Activated naive CD8-positive, alpha-beta T cell (primary cell): ENCODE results near the gene COPZ1.

Source experiments
- H3K27ac Mint-ChIP-seq: one replicate; pipeline ENCODE4 v1.8.0; 2021; ENCODE audit warnings: mixed read lengths
- H3K27me3 Mint-ChIP-seq: one replicate; pipeline ENCODE4 v1.8.0; 2021; ENCODE audit warnings: mixed read lengths
- H3K36me3 Mint-ChIP-seq: one replicate; pipeline ENCODE4 v1.8.0; 2021; ENCODE audit warnings: mixed read lengths
- H3K4me1 Mint-ChIP-seq: one replicate; pipeline ENCODE4 v1.8.0; 2021; ENCODE audit warnings: low read depth, mixed read lengths
- H3K4me3 Mint-ChIP-seq: one replicate; pipeline ENCODE4 v1.8.0; 2021; ENCODE audit warnings: mild to moderate bottlenecking, mixed read lengths
- H3K9me3 Mint-ChIP-seq: one replicate; pipeline ENCODE4 v1.8.0; 2021; ENCODE audit warnings: low read depth, mixed read lengths

COPZ1 gene

DNA sequence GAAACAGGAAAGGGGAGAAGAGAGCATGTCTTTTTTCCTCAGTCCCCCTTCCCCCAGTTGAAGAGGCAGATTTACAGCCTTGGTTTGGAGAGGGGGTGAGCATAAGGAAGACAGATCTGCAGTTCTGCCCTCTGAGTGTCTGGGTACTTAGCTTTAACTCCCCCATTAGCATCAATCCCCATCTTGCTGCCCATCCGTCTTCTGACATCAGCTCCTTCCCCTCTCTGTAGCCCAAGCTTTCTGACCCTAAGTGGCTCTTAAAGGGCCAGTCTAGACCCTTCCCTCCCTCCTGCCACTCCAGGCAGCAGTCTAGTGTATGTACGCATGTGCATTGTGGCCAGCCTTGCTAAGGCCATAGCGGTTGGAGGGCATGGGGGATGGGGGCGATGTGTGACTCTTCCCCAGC is 32.0 kb downstream of the COPZ1 start:
- Mint-ChIP-seq H3K4me1 (peaks cover 17% of the 10 kb centered on the region), H3K36me3 (no peaks in the 10 kb centered on the region), H3K27ac (no peak overlapping the region), H3K9me3 (no peaks in the 10 kb centered on the region), H3K4me3 (no peak overlapping the region), H3K27me3 (no peaks in the 10 kb centered on the region)

GRCh38 chr12:54357506-54358190 is 32.7 kb downstream of the COPZ1 start:
- no peak overlapping the region for H3K4me3 Mint-ChIP-seq
- no peaks in the 10 kb centered on the region for H3K9me3 Mint-ChIP-seq
- H3K27ac Mint-ChIP-seq, result no peak overlapping the region

DNA sequence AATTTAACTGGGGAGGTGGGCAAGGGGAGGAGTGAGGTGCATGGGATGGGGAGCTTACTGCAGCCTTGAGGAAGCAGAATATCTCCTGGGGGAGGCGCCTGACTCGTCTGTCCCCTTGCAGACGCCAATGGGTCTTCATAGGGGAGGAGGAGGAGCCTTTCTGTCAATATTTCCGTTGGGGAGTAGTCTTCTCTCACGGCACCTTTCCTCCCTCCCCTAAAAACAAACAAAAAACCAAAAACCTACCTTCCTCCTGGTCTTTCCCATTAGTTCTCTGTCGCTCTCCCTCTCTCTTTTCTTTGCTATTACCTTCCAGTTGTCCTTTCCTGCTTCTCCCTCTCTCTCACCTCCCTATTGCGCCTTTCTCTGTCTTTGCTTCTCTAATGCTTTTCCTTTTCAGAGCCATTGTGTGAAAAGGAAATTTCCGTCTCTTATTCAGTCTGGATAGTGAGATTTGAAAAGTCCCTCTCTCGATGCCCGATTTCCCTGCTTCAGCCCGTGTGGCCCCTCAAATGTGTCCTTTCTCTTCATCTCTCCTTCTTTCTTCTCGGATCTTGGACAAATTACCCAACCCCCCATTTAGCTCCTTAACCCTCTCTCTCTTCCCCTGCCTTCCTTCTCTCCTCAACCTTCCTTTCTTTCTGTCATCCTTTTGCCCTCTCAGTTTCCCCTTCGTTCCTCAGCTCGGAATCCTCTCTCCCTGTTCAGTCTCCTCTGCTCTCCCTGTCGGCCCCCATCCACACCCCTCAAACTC is 33.4 kb downstream of the COPZ1 start:
- Mint-ChIP-seq H3K36me3 (no peaks in the 10 kb centered on the region), H3K27ac (no peak overlapping the region), H3K4me1 (peaks cover 10% of the 10 kb centered on the region), H3K9me3 (no peaks in the 10 kb centered on the region), H3K4me3 (no peak overlapping the region), H3K27me3 (no peaks in the 10 kb centered on the region)

More at GRCh38 chr12:54357506-54358190, 32.7 kb downstream of the COPZ1 start:
- H3K27me3 Mint-ChIP-seq, result no peaks in the 10 kb centered on the region
- peaks cover 10% of the 10 kb centered on the region for H3K4me1 Mint-ChIP-seq
- no peaks in the 10 kb centered on the region for H3K36me3 Mint-ChIP-seq

- peaks cover 18% of the 10 kb centered on the region for H3K4me1 Mint-ChIP-seq
- no peak overlapping the region for H3K4me3 Mint-ChIP-seq
- no peak overlapping the region for H3K27ac Mint-ChIP-seq
- H3K36me3 Mint-ChIP-seq, result no peaks in the 10 kb centered on the region
- H3K27me3 Mint-ChIP-seq, result no peaks in the 10 kb centered on the region
- H3K9me3 Mint-ChIP-seq, result no peaks in the 10 kb centered on the region
Observed at GRCh38 chr12:54358945-54359761, 34.2 kb downstream of the COPZ1 start.

DNA sequence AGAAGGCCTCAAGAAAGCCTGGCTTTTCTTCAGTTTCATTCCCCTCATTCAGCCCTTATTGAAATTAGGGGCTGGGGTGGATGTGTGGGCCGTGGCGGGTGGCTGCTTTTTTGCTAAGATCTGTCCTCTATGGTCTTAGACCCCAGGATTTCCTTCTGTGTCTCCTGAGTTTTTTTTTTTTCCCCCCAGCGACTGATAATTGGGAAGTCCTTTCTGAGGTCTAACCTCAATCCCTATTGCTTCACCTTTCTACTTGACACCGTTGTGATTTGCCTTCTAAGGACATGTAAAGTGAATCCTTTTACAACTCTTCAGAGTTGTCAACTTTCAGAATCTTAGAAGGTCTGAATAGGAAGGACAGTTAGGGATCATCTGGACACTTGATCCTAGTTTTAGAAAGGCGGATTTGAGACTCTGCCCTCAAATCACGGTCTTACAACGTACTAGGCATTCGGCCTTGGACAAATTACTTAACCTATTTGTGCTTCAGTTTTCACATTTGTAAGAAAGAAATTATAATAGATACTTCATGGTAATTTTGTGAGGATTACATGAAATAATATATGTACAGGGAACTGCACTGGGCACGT is 34.9 kb downstream of the COPZ1 start:
- Mint-ChIP-seq H3K4me1 (peaks cover 25% of the 10 kb centered on the region), H3K36me3 (no peaks in the 10 kb centered on the region), H3K27ac (no peak overlapping the region), H3K4me3 (peak overlapping the region; percentile 30), H3K9me3 (no peaks in the 10 kb centered on the region), H3K27me3 (no peaks in the 10 kb centered on the region)

- Mint-ChIP-seq H3K4me1 (peaks cover 26% of the 10 kb centered on the region), H3K4me3 (peak overlapping the region; percentile 30), H3K27me3 (no peaks in the 10 kb centered on the region), H3K9me3 (no peaks in the 10 kb centered on the region), H3K36me3 (no peaks in the 10 kb centered on the region), H3K27ac (peak overlapping the region; percentile 87)
Observed at GRCh38 chr12:54360717-54361456, 36.0 kb downstream of the COPZ1 start.

- Mint-ChIP-seq H3K36me3 (no peaks in the 10 kb centered on the region), H3K4me1 (peaks cover 27% of the 10 kb centered on the region), H3K4me3 (no peak overlapping the region), H3K9me3 (no peaks in the 10 kb centered on the region), H3K27me3 (no peaks in the 10 kb centered on the region), H3K27ac (peak overlapping the region; percentile 64)
Observed at GRCh38 chr12:54363047-54363446, 38.1 kb downstream of the COPZ1 start.

DNA sequence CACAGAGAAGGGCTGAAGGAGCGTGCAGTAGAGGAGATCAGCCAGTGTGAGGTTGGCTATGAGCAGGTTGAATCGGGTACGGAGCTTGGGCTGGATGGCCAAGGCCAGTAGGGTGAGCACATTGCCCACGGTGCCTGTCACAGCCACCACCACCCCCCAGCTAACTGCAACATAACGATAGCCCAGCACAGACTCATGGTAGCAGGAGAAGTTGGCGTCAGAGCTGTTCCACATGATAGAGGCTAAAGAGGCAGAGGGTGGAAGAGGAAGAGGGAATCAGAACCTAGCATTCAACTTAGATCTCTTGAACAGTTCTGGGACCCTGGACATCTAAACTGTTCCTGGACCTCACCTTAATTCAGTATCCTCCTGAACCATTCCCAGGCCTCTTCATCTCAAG is 38.7 kb downstream of the COPZ1 start:
- H3K4me3 Mint-ChIP-seq, result no peak overlapping the region
- H3K36me3 Mint-ChIP-seq, result no peaks in the 10 kb centered on the region
- no peaks in the 10 kb centered on the region for H3K27me3 Mint-ChIP-seq
- peaks cover 30% of the 10 kb centered on the region for H3K4me1 Mint-ChIP-seq
- no peak overlapping the region for H3K27ac Mint-ChIP-seq
- H3K9me3 Mint-ChIP-seq, result no peaks in the 10 kb centered on the region

DNA sequence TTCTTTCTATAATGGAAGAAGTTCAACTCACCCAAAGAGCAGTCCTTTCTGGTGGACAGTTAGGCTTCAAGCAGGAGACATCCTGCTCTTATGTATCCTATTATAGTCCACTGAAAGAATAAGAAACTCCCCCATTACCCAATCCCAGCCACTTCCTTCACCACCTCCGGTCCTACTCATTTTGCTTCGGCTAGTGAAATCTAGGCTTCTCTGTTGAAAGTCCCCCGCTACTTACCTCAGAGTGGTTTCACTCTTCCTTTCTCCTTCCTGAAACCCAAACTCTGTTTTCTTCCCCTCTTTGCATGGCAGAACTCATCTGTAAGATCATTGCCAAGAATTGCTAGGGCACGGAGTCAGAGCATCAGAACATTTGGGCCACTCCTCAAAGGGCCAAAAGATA is 39.5 kb downstream of the COPZ1 start, which contains the start of gene GPR84:
TSS of gene GPR84 (minus strand) at position 74 of the 400 bp plus-strand sequence. CDS start 635 bp downstream, outside the sequence.
- no peaks in the 10 kb centered on the region for H3K9me3 Mint-ChIP-seq
- no peaks in the 10 kb centered on the region for H3K36me3 Mint-ChIP-seq
- H3K4me1 Mint-ChIP-seq, result peaks cover 35% of the 10 kb centered on the region
- peak within 1 kb of the TSS; percentile 31 for H3K4me3 Mint-ChIP-seq
- peak within 1 kb of the TSS; percentile 64 for H3K27ac Mint-ChIP-seq
- H3K27me3 Mint-ChIP-seq, result no peaks in the 10 kb centered on the region

DNA sequence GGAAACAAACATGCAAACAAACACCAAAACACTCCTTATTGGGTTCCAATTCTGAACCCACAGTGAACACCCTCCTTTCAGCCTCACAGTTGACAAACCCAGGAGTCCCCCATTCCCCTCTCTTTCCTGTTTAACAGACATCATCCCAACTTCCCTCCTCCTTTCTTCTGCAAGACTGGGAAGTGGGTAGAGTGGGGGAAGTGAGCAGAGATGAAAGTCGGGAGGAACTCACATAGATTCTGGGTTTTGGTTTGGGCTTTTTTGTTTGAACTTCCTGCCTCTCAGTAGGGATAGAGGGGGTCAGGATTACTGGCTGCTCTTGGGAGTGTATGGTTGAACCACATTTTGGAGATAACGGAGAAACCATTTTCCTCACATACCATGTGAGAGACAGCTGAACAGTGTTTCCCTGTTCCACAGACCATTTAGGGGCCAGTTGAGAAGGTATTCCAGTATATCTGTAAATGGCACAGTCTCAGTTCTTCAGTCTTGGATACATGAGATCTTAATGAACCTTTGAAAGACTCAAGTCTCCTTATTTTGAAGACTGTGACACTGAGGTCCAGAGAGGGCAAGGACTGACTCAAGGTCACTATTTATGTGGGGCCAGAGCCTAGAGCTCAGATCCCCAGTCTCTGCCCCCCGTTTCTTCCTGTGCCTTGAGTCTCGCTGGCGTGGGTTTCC is 43.2 kb downstream of the COPZ1 start:
- no peaks in the 10 kb centered on the region for H3K36me3 Mint-ChIP-seq
- peak overlapping the region; percentile 36 for H3K4me3 Mint-ChIP-seq
- no peak overlapping the region for H3K27ac Mint-ChIP-seq
- no peaks in the 10 kb centered on the region for H3K27me3 Mint-ChIP-seq
- H3K9me3 Mint-ChIP-seq, result no peaks in the 10 kb centered on the region
- H3K4me1 Mint-ChIP-seq, result peaks cover 36% of the 10 kb centered on the region

DNA sequence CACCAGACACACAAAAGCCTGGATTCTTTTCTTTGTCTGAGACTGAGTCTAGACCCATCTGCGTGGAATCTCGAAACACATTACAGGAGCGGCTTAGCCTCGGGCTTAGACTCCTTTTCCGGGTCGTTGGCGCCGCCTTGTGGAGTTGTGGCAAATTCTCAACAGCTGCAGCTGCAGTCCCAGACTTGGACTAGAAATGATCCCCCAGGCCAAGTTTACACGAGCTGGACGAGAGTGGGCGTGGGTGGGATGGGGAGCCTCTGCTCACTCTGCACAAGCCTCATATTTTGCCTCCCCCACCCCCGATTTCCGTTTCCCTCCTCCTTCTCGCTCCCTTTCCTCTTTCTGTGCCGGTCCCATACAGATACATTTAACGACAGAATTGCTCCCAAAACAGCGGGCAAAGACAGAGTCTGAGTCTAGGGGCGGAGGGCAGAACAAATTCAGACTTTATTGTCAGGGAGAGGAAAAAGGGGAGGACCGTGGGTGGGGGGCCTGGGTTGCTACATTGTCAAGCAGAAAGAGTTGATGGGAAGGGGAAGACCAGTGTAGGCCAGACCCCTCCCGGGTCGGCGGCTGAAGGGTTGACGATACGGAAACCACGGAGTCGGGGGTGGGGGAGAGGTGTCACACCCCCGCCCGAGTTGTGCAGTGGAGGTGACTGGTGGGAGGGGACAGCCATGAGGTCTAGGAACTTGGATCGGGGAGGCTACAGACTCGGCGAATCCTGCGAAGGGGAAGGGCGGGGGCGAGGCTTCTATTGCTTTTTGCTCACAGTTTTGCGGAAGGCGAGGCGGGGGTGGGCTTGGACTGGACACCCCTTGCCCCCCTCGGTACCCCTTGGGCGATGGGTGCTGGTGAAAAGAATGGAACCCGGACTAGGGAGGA is 44.0 kb downstream of the COPZ1 start:
- Mint-ChIP-seq H3K36me3 (no peaks in the 10 kb centered on the region), H3K27me3 (no peaks in the 10 kb centered on the region), H3K4me3 (peak overlapping the region; percentile 36), H3K27ac (no peak overlapping the region), H3K9me3 (no peaks in the 10 kb centered on the region), H3K4me1 (peaks cover 34% of the 10 kb centered on the region)

- Mint-ChIP-seq H3K9me3 (no peaks in the 10 kb centered on the region), H3K36me3 (no peaks in the 10 kb centered on the region), H3K27me3 (no peaks in the 10 kb centered on the region), H3K27ac (no peak overlapping the region), H3K4me3 (no peak overlapping the region), H3K4me1 (peaks cover 27% of the 10 kb centered on the region)
Observed at GRCh38 chr12:54369597-54370131, 44.7 kb downstream of the COPZ1 start.
